HG02852 (cell line): ENCODE results near the gene ACP7.

Source experiments
- ATAC-seq: cut with Tn5 transposase; IDR thresholded peaks from one replicate; pipeline ENCODE4 v1.9.1; 2021; ENCODE audit warnings: mild to moderate bottlenecking, moderate library complexity; ENCODE audit not compliant: unreplicated experiment

Gene ACP7

DNA sequence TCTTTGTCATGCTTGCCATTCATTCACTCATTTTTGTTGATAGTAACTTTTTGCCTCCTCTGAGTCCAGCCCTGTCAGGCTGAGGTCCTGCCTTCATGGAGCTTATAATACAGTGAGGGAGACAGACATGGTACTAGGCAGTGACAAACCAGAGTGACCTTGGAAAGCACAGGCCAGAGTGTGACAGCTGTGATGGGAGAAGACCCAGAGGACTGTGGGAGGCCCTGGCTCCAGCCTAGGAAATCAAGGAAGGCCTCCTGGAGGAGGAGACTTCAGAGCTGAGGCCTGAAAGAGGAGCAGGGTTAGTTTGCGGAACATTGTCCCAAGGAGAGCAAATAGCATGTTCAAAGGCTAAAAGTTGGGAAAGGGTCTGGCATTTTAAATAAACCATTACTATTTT, 61.9 kb downstream of the ACP7 start:
- no peak for ATAC-seq

- ATAC-seq = no peak
Observed at GRCh38 chr19:39146686-39147450, 62.7 kb downstream of the ACP7 start.

DNA sequence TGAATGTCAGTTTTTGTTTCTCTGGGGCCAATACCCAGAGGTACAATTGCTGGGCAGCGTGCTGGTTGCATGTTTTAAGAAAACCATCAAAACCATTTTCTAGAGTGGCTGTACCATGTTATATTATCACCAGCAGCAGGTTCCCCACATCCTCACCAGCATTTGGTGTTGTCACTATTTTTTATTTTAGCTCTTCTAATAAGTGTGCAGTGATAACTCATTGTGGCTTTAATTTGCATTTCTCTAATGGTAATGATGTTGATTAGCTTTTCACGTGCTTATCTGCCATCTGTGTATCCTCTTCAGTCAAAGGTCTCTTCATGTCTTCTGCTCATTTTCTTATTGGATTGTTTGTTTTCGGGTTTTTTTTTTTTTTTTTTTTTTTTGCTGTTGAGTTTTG, 63.3 kb downstream of the ACP7 start:
- ATAC-seq = no peak

GRCh38 chr19:39148939-39149529, 64.9 kb downstream of the ACP7 start:
- no peak for ATAC-seq

DNA sequence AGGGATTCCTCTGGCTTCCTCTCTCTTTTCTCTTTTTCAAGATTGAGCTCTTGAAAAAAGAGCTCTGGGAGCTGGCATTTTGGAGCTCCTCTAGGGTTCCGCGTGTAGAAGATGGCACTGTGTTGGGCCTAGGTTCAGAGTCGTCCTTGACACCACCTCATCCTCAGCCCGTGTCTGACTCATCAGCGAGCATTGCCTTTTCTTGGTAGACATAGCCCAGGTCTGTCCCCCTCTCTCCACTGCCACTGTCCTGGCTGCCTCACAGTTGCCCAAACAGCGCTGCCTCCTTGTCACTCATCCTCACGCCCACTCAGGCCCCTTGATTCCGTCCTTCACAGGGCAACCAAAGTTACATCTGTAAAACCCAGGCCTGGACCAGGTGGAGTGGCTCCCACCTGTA, 66.1 kb downstream of the ACP7 start:
- ATAC-seq = no peak

- ATAC-seq = no peak
Observed at GRCh38 chr19:39150807-39151600, 66.8 kb downstream of the ACP7 start.

DNA sequence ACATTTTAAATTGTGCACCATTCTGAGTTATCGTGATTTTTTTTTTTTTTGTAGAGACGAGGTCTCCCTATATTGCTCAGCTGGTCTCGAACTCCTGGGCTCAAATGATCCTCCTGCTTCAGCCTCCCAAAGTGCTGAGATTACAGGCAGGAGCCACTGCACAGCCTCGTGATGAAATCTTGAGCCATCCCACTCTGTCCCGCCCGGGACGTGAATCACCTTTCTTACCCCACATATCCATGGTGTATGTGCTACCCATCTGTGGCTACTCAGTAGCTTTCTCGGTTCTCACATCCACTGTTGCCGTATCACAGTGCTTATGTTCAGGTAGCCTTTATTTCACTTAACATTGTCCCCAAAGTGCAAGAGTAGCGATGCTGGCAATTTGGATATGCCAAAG, 67.9 kb downstream of the ACP7 start:
- ATAC-seq = no peak

DNA sequence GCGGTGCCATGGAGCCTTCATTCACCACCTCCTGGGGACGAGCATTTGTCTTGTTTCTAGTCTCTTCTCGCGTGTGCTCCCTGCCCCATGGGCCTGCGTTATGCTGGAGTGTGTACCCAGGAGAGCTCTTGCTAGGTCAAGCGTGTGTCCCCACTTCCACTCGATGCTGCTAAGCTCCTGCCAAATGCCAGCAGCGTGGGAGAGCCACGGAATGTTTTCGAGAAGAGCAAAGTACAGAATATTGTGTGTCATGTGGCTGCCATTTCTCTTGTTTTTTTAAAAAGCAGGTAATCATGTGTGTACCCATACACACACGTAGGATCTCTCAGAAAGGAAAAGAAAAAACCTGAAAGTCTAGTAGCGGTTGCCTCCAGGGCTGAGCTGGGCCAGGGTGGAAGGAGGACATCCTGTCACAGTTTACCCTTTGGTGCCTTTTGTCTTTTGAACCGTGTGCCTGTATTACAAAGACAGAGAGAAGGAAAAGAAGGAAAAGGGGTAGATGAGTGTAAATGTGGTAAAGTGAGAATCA, 70.0 kb downstream of the ACP7 start:
- no peak for ATAC-seq

DNA sequence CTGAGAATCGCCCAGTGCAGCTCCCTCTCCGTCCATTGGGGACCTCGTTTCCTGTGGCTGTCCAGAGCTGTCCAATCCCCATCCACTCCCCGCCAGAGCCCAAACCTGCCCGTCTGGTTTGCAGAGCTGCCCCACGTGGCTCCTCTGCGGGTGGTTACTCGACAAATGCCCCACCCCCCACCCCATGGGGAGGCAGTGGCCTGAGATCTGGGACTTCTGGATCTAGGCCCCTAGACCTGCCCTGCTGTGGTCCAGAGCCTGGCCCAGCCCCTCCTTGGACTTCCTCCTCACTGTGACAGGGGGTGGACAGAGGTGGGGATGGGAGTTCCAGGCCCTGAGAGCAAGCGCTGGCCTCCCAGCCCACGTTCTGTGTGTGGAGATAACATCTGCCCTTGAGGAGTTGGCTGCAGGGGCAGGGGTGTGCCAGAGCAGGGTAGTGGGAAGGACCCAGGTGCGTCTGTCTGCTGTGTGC, 70.5 kb downstream of the ACP7 start:
- no peak for ATAC-seq

- no peak for ATAC-seq
Observed at GRCh38 chr19:39155114-39155700, 71.0 kb downstream of the ACP7 start.

- no peak for ATAC-seq
Observed at GRCh38 chr19:39155741-39156140, 71.6 kb downstream of the ACP7 start.

- no peak for ATAC-seq
Observed at GRCh38 chr19:39156326-39157230, 72.4 kb downstream of the ACP7 start.

DNA sequence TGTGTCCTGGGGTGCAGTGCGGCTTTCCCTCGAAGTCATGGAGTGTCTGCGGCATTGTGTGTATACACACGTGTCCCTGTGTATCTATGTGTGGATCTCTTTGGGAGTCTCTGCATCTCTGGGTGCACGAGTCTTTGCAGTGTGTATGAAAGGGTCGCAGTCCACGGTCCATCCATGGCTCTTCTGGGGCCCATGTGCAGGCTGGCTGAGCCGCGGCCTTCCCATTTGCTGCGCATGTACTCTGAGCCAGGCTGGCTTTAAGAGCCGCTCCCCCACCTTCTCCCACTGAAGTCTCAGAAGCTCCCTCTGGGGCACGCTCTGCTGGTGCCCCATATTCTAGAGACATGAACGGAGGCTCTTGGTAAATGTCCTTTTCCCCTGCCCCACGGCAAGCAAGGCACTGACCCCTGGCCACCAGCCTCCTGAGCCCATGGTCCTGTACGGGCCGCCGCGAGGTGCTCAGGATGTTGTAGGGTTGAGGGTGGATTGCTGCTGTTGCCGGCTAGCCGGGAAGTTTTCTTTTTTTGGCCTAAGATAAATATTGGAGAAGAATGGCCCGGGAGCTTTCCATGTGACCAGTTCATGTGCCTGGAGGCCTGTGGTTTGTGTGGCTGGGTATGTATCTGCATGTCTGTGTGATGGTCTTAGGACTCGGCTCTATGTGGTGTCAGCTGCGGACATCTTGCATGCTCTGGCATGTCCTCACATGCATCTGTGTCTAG, 73.3 kb downstream of the ACP7 start:
- ATAC-seq = no peak

- no peak for ATAC-seq
Observed at GRCh38 chr19:39157997-39158389, 73.8 kb downstream of the ACP7 start.

GRCh38 chr19:39158646-39159260, 74.6 kb downstream of the ACP7 start:
- ATAC-seq = no peak

DNA sequence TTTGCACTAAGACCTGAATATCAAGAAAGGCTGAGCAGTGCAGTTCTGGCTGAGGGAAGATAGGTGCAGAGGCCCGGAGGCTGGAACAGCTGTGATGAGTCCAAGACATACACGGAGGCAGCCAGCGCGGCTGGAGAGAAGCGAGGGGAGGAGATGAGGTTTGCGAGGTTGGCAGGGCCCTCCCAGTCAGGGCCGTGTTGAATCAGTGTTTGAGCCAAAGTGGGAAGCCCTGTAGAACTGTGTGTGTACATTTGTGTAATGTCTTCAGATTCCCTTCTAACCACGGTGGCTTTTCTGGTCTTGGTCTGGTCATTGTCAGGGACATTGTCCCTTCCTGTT, 76.3 kb downstream of the ACP7 start:
- ATAC-seq = no peak
